CD4-positive, alpha-beta T cell (primary cell): Measurements from ENCODE around the gene ZNF521. TPM values are rescaled to one million over a fixed set of nuclear protein-coding genes. Genes with fewer than 3 reads are reported as not detected.

Experiments
- ATAC-seq: fragments of 200-7000 bp; cut with Tn5 transposase; one replicate; pipeline ENCODE4 v1.10.0; 2022; ENCODE audit warnings: mild to moderate bottlenecking; ENCODE audit not compliant: poor library complexity
- CTCF ChIA-PET: fragments of 350-600 bp; sonication (Branson Sonifier 250); formaldehyde crosslinking; loops from one replicate; lab custom pipeline; 2021; ENCODE audit warnings: antibody characterized with exemption, inconsistent platforms; lab: Charles Lee
- POLR2A ChIA-PET: fragments of 350-600 bp; sonication (Branson Sonifier 250); formaldehyde crosslinking; loops from one replicate; lab custom pipeline; 2021; ENCODE audit warnings: antibody characterized with exemption, inconsistent platforms; lab: Charles Lee
- DNase-seq, 14 experiments: peaks; one replicate each; pipeline ENCODE4 v3.0.0-alpha.2; 2013 to 2020; ENCODE audit warnings: mixed read lengths in 2 of 14
- H3K27ac ChIP-seq, 2 donors: one replicate each; pipeline versions ENCODE4 v1.5.1 to v1.7.0; 2013; ENCODE audit warnings: low read length in 2 of 2, low read depth in 1 of 2, mild to moderate bottlenecking in 1 of 2
- H3K27me3 ChIP-seq, 2 experiments: 1 replicate in 1 of 2; 2 replicates in 1 of 2; pipeline versions ENCODE4 v1.6.1 to v1.7.0; 2013; ENCODE audit warnings: low read length in 2 of 2, control low read depth in 1 of 2, mild to moderate bottlenecking in 1 of 2, moderate library complexity in 1 of 2; ENCODE audit not compliant: insufficient read depth in 2 of 2, control insufficient read depth in 1 of 2
- H3K36me3 ChIP-seq: one replicate; pipeline ENCODE4 v1.6.1; 2013; ENCODE audit warnings: low read length, control low read depth; ENCODE audit not compliant: insufficient read depth
- H3K4me1 ChIP-seq: one replicate; pipeline ENCODE4 v1.6.1; 2013; ENCODE audit warnings: low read length, control low read depth; ENCODE audit not compliant: insufficient read depth
- H3K4me3 ChIP-seq: one replicate; pipeline ENCODE4 v1.5.1; 2013; ENCODE audit warnings: mild to moderate bottlenecking, low read length, moderate library complexity
- H3K9me3 ChIP-seq, 2 experiments: 1 replicate in 1 of 2; 2 replicates in 1 of 2; pipeline versions ENCODE4 v1.6.1 to v1.7.0; 2013; ENCODE audit warnings: low read length in 2 of 2, mild to moderate bottlenecking in 2 of 2, control low read depth in 1 of 2, moderate library complexity in 1 of 2; ENCODE audit not compliant: control insufficient read depth in 1 of 2, insufficient read depth in 1 of 2
- H3K27ac Mint-ChIP-seq: one replicate; pipeline ENCODE4 v1.8.0; 2020; ENCODE audit warnings: mixed read lengths
- H3K27me3 Mint-ChIP-seq: one replicate; pipeline ENCODE4 v1.8.0; 2021; ENCODE audit warnings: mixed read lengths
- H3K36me3 Mint-ChIP-seq: one replicate; pipeline ENCODE4 v1.8.0; 2021; ENCODE audit warnings: low read depth, mixed read lengths
- H3K4me1 Mint-ChIP-seq: one replicate; pipeline ENCODE4 v1.8.0; 2021; ENCODE audit warnings: low read depth, mixed read lengths
- H3K4me3 Mint-ChIP-seq: one replicate; pipeline ENCODE4 v1.8.0; 2020; ENCODE audit warnings: mild to moderate bottlenecking, mixed read lengths
- H3K9me3 Mint-ChIP-seq: one replicate; pipeline ENCODE4 v1.8.0; 2020; ENCODE audit warnings: mixed read lengths
- intact Hi-C, 2 experiments: fragments of 100-400 bp; cut with DNase I in 1 of 2; cut with micrococcal nuclease in 1 of 2; formaldehyde crosslinking; loops; one replicate each; pipeline versions ENCODE4 v1.15.1 to v1.9.0; 2023 to 2025; cut with DNase I, micrococcal nuclease
- total RNA-seq, 174 experiments: library from RNA in 2 of 174; stranded (reverse) in 2 of 174; gene quantifications; one replicate each; pipeline ENCODE4 v1.2.3 and lab custom pipeline; 2021 to 2026
- TF ChIP-seq, protein P1 (sequence below): fragments of 200-600 bp; IDR thresholded peaks from one replicate; pipeline ENCODE4 v1.8.0; 2022; ENCODE audit warnings: antibody characterized with exemption, mild to moderate bottlenecking

ZNF521 gene
- total RNA-seq, 2 experiments from 2014 or later: not detected

DNA sequence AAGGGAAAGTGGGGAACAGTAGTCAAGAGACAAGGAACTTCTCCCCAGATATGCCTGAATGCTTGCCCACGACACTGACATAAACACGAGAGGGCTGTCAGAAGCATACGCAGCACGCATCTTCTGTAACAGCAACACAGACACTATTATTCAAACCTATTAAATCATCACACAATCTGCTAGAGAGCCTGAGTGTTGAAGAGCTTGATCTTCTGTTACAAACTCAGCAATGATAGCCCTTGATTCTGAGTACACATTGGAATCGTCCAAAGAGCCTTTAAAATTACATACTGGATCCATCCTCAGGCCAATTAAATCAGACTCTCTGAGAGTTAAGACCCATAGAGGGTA, 111.6 kb downstream of the ZNF521 start:
- Mint-ChIP-seq H3K27me3 (no peaks in the 10 kb centered on the region), H3K4me1 (no peaks in the 10 kb centered on the region), H3K9me3 (no peaks in the 10 kb centered on the region), H3K36me3 (no peaks in the 10 kb centered on the region), H3K27ac (no peak overlapping the region), H3K4me3 (no peak overlapping the region)
- Histone ChIP-seq H3K27ac (no peak overlapping the region), H3K36me3 (no peaks in the 10 kb centered on the region), H3K4me3 (no peak overlapping the region), H3K27me3 (no peaks in the 10 kb centered on the region), H3K9me3 (no peaks in the 10 kb centered on the region), H3K4me1 (no peaks in the 10 kb centered on the region)
- TF ChIP-seq, protein P1, sequence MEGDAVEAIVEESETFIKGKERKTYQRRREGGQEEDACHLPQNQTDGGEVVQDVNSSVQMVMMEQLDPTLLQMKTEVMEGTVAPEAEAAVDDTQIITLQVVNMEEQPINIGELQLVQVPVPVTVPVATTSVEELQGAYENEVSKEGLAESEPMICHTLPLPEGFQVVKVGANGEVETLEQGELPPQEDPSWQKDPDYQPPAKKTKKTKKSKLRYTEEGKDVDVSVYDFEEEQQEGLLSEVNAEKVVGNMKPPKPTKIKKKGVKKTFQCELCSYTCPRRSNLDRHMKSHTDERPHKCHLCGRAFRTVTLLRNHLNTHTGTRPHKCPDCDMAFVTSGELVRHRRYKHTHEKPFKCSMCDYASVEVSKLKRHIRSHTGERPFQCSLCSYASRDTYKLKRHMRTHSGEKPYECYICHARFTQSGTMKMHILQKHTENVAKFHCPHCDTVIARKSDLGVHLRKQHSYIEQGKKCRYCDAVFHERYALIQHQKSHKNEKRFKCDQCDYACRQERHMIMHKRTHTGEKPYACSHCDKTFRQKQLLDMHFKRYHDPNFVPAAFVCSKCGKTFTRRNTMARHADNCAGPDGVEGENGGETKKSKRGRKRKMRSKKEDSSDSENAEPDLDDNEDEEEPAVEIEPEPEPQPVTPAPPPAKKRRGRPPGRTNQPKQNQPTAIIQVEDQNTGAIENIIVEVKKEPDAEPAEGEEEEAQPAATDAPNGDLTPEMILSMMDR: no peak
- DNase-seq (no peak), ATAC-seq (no peak)
- ChIA-PET CTCF (no interaction called here), POLR2A (no interaction called here)
- intact Hi-C loops: no loop called here

DNA sequence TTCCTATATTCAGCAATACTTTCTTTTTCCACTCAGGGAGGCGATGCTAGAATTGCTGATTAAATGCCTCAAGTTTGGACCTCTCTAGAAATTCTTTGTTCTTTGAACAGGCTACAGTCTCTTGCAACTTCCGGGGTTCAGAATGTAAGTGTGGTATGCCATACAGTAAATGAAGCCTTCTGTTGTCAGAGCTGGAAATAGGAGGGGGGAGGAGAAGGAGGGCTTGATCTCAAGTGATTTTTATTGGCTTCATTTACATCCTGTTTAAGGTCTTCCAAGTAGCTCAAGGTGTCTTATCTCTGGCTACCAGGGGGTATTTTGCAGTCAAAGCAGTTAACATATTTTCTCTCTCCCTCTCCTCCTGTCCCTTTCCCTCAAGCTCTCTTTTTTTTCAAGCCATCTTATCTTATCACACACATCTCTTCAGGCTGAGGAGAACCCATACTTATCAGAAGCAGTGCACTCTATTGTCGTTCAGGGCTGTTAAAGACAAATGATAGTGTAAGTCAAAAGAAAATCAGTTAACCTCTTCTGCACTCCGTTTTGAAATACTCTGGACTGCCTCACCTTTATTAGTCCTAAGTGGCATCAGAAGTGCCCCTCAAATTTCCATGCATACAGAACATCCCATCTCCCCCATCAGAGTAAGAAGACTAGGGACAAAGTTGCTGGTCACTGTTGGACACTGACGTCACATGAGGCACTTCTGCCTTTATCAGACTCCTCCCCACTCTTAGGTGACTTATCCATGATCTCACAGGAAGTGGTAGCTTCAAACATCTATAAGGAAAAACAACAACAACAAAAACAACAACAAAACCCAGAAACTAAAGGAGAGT, 112.2 kb downstream of the ZNF521 start:
- ATAC-seq (peak; percentile 24), DNase-seq (no peak)
- no peak overlapping the region for H3K27ac Mint-ChIP-seq
- Histone ChIP-seq H3K9me3 (no peaks in the 10 kb centered on the region), H3K36me3 (no peaks in the 10 kb centered on the region), H3K4me3 (no peak overlapping the region), H3K27ac (no peak overlapping the region), H3K27me3 (no peaks in the 10 kb centered on the region), H3K4me1 (no peaks in the 10 kb centered on the region)
- intact Hi-C loops: no loop called here
- H3K4me3 Mint-ChIP-seq: no peak overlapping the region
- ChIA-PET CTCF (no interaction called here), POLR2A (interaction anchor here (0.9 kb wide), 1 partner anchor 11 kb away, joined by 3 read pairs; no protein-coding TSS in a partner anchor)
- no peaks in the 10 kb centered on the region for H3K9me3 Mint-ChIP-seq
- H3K27me3 Mint-ChIP-seq: no peaks in the 10 kb centered on the region
- H3K4me1 Mint-ChIP-seq: no peaks in the 10 kb centered on the region
- TF ChIP-seq, protein P1: no peak
- no peaks in the 10 kb centered on the region for H3K36me3 Mint-ChIP-seq

DNA sequence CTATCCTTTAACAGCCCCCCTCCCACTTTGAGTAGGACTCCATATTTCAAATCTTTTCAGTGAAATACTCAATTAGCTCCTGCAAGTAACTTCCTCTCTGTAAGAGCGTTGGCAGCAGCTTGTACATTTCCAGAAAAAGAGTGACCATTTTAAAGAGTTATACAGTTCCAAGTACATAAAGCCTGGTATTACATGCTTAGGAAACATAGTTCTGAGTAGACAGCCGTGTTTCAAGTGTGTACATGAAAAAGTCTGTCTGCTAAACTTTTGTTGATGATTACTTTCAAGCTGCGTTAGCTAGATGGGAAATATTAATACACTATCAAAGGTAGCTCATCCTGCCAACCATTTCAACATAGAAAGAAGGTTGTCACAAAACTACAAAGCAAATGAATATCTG, 112.8 kb downstream of the ZNF521 start:
- H3K36me3 ChIP-seq: no peaks in the 10 kb centered on the region
- no peak for ATAC-seq

More for the DNA sequence above, 112.8 kb downstream of the ZNF521 start:
- no peaks in the 10 kb centered on the region for H3K4me1 Mint-ChIP-seq
- TF ChIP-seq, protein P1: no peak
- H3K27ac Mint-ChIP-seq: no peak overlapping the region
- no peaks in the 10 kb centered on the region for H3K27me3 Mint-ChIP-seq
- no peak overlapping the region for H3K4me3 Mint-ChIP-seq
- DNase-seq: no peak
- no peaks in the 10 kb centered on the region for H3K27me3 ChIP-seq
- H3K36me3 Mint-ChIP-seq: no peaks in the 10 kb centered on the region
- H3K9me3 Mint-ChIP-seq: no peaks in the 10 kb centered on the region
- H3K4me1 ChIP-seq: no peaks in the 10 kb centered on the region
- intact Hi-C loops: no loop called here
- H3K27ac ChIP-seq: no peak overlapping the region
- H3K4me3 ChIP-seq: no peak overlapping the region
- ChIA-PET POLR2A (interaction anchor here (0.9 kb wide), 1 partner anchor 10 kb away, joined by 3 read pairs; no protein-coding TSS in a partner anchor), CTCF (no interaction called here)
- H3K9me3 ChIP-seq: no peaks in the 10 kb centered on the region
